H1 (cell line): ENCODE results near the gene RASGRF1. TPM values are rescaled to one million over a fixed set of nuclear protein-coding genes. Genes with fewer than 3 reads are reported as not detected.

ENCODE experiments used
- CTCF ChIA-PET: fragments of 300-600 bp; sonication (Branson Sonifier 250); formaldehyde crosslinking; loops from one replicate; lab custom pipeline; 2021; ENCODE audit not compliant: partially characterized antibody; lab: Charles Lee
- POLR2A ChIA-PET: fragments of 300-600 bp; sonication (Branson Sonifier 250); formaldehyde crosslinking; loops from one replicate; lab custom pipeline; 2021; ENCODE audit warnings: inconsistent platforms; ENCODE audit not compliant: partially characterized antibody; lab: Charles Lee
- DNase-seq, 2 experiments: peaks; one replicate each; pipeline versions ENCODE4 v3.0.0 to v3.0.0-alpha.2; 2010 to 2022; ENCODE audit warnings: low spot score in 2 of 2, low read depth in 1 of 2, mixed read lengths in 1 of 2
- FAIRE-seq: peaks from 2 replicates; lab custom pipeline; 2011; peaks lifted over from hg19 to GRCh38; lab: Jason Lieb, UNC
- H2AFZ ChIP-seq: 2 replicates; pipeline ENCODE4 v1.8.1; 2012; ENCODE audit warnings: low read length, inconsistent platforms
- H2AK5ac ChIP-seq: 2 replicates; pipeline ENCODE4 v1.6.1; 2013; ENCODE audit warnings: low read depth, low read length
- H2BK120ac ChIP-seq: replicated peaks from 2 replicates; pipeline ENCODE3; 2013; ENCODE audit warnings: low read depth, low read length, inconsistent platforms
- H2BK12ac ChIP-seq: 2 replicates; pipeline ENCODE4 v1.6.1; 2013; ENCODE audit warnings: low read depth, low read length
- H2BK15ac ChIP-seq: 2 replicates; pipeline ENCODE4 v1.6.1; 2013; ENCODE audit warnings: low read length
- H2BK20ac ChIP-seq: 2 replicates; pipeline ENCODE4 v1.6.1; 2013; ENCODE audit warnings: low read length
- H2BK5ac ChIP-seq: 2 replicates; pipeline ENCODE4 v1.6.1; 2013; ENCODE audit warnings: low read depth, low read length
- H3K14ac ChIP-seq: 2 replicates; pipeline ENCODE4 v1.6.1; 2013; ENCODE audit warnings: inconsistent platforms; ENCODE audit not compliant: insufficient read length
- H3K18ac ChIP-seq: 2 replicates; pipeline ENCODE4 v1.6.1; 2013; ENCODE audit warnings: low read length; ENCODE audit errors: extremely low read depth
- H3K23ac ChIP-seq: 2 replicates; pipeline ENCODE4 v1.6.1; 2013; ENCODE audit warnings: inconsistent platforms; ENCODE audit not compliant: insufficient read length
- H3K23me2 ChIP-seq: 2 replicates; pipeline ENCODE4 v1.6.1; 2013; ENCODE audit warnings: low read depth, low read length
- H3K27ac ChIP-seq: 2 replicates; pipeline ENCODE4 v1.6.1; 2011; ENCODE audit warnings: low read depth, low read length, inconsistent platforms
- H3K27me3 ChIP-seq, 4 experiments: replicated peaks in 1 of 4; 1 replicate in 1 of 4; 2 replicates in 3 of 4; pipeline versions ENCODE4 v1.6.1 to v1.8.1; 2011 to 2013; ENCODE audit warnings: low read length in 3 of 4, mild to moderate bottlenecking in 3 of 4, inconsistent platforms in 2 of 4, mixed read lengths in 2 of 4, moderate library complexity in 1 of 4; ENCODE audit not compliant: control insufficient read depth in 3 of 4, insufficient read depth in 3 of 4; ENCODE audit errors: extremely low read depth in 1 of 4
- H3K36me3 ChIP-seq, 4 experiments: 2 replicates each; pipeline versions ENCODE4 v1.6.1 to v1.8.1; 2011 to 2013; ENCODE audit warnings: mild to moderate bottlenecking in 4 of 4, low read length in 3 of 4, moderate library complexity in 2 of 4, control low read depth in 1 of 4, inconsistent platforms in 1 of 4; ENCODE audit not compliant: insufficient read depth in 4 of 4, control insufficient read depth in 2 of 4
- H3K4ac ChIP-seq: replicated peaks from 2 replicates; pipeline ENCODE3; 2013; ENCODE audit warnings: low read length, low read depth, mixed read lengths, inconsistent platforms; ENCODE audit not compliant: insufficient read length
- H3K4me1 ChIP-seq, 4 experiments: replicated peaks in 1 of 4; 1 replicate in 1 of 4; 2 replicates in 3 of 4; pipeline versions ENCODE4 v1.6.1 to v1.8.1; 2011 to 2013; ENCODE audit warnings: low read length in 3 of 4, inconsistent platforms in 2 of 4, mixed read lengths in 1 of 4; ENCODE audit not compliant: insufficient read depth in 4 of 4, control insufficient read depth in 3 of 4
- H3K4me2 ChIP-seq, 2 experiments: 2 replicates each; pipeline versions ENCODE4 v1.6.1 to v1.8.1; 2011 to 2013; ENCODE audit warnings: low read depth in 2 of 2, low read length in 2 of 2, control low read depth in 1 of 2, inconsistent platforms in 1 of 2, mild to moderate bottlenecking in 1 of 2; ENCODE audit not compliant: insufficient read depth in 1 of 2
- H3K4me3 ChIP-seq, 4 experiments: fragments of 200-600, 300-600 bp in 1 of 4; sonication (generic), shearing (Covaris generic), sonication (Bioruptor Twin) in 1 of 4; 2 replicates each; pipeline versions ENCODE4 v1.5.1 to v1.8.1; 2011 to 2016; ENCODE audit warnings: low read length in 4 of 4, low read depth in 3 of 4, control low read depth in 2 of 4, inconsistent platforms in 2 of 4, mild to moderate bottlenecking in 2 of 4, mixed read lengths in 1 of 4, moderate library complexity in 1 of 4; ENCODE audit not compliant: insufficient read depth in 2 of 4; ENCODE audit errors: extremely low read depth in 1 of 4
- H3K56ac ChIP-seq: replicated peaks from 2 replicates; pipeline ENCODE3; 2013; ENCODE audit warnings: low read depth, mild to moderate bottlenecking, mixed read lengths, low read length, inconsistent platforms; ENCODE audit not compliant: insufficient read length
- H3K79me1 ChIP-seq: 2 replicates; pipeline ENCODE4 v1.6.1; 2013; ENCODE audit warnings: low read depth, low read length, control low read depth
- H3K79me2 ChIP-seq, 2 experiments: 2 replicates each; pipeline versions ENCODE4 v1.6.1 to v1.8.1; 2012 to 2013; ENCODE audit warnings: low read length in 2 of 2, mild to moderate bottlenecking in 2 of 2, inconsistent platforms in 1 of 2; ENCODE audit not compliant: insufficient read depth in 2 of 2, control insufficient read depth in 1 of 2
- H3K9ac ChIP-seq, 4 experiments: replicated peaks in 1 of 4; 1 replicate in 1 of 4; 2 replicates in 3 of 4; pipeline versions ENCODE4 v1.6.1 to v1.8.1; 2011 to 2013; ENCODE audit warnings: low read depth in 3 of 4, low read length in 3 of 4, control low read depth in 2 of 4, mild to moderate bottlenecking in 2 of 4, moderate library complexity in 2 of 4, inconsistent platforms in 1 of 4; ENCODE audit errors: extremely low read depth in 1 of 4
- H3K9me3 ChIP-seq, 2 experiments: 2 replicates each; pipeline versions ENCODE4 v1.6.1 to v1.8.1; 2012 to 2013; ENCODE audit warnings: mild to moderate bottlenecking in 2 of 2, moderate library complexity in 2 of 2, control low read depth in 1 of 2, inconsistent platforms in 1 of 2, low read depth in 1 of 2, low read length in 1 of 2, mixed read lengths in 1 of 2; ENCODE audit not compliant: insufficient read depth in 2 of 2
- H4K20me1 ChIP-seq, 2 experiments: replicated peaks in 1 of 2; 2 replicates each; pipeline versions ENCODE3 to v1.8.1; 2011 to 2013; ENCODE audit warnings: inconsistent platforms in 2 of 2, low read length in 2 of 2, mild to moderate bottlenecking in 1 of 2; ENCODE audit not compliant: insufficient read depth in 2 of 2, control insufficient read depth in 1 of 2
- H4K5ac ChIP-seq: 2 replicates; pipeline ENCODE4 v1.6.1; 2013; ENCODE audit warnings: low read length, low read depth, mixed read lengths, inconsistent platforms; ENCODE audit not compliant: insufficient read length
- H4K8ac ChIP-seq: 2 replicates; pipeline ENCODE4 v1.8.0; 2013; ENCODE audit warnings: mild to moderate bottlenecking, moderate library complexity, low read length, inconsistent platforms; ENCODE audit not compliant: insufficient read depth; ENCODE audit errors: extremely low read depth
- H4K91ac ChIP-seq: replicated peaks from 2 replicates; pipeline ENCODE3; 2013; ENCODE audit warnings: low read length, mixed read lengths, inconsistent platforms; ENCODE audit not compliant: insufficient read length
- NRF1 ChIP-seq: IDR thresholded peaks from 2 replicates; pipeline ENCODE4 v1.6.1; 2011; ENCODE audit warnings: mild to moderate bottlenecking, low read depth, low read length, improper control_type of control experiment
- POLR2A ChIP-seq, 2 experiments: IDR thresholded peaks; 1 replicate in 1 of 2; 2 replicates in 1 of 2; pipeline ENCODE4 v1.6.1; 2011; ENCODE audit warnings: low read depth in 2 of 2, low read length in 2 of 2, mild to moderate bottlenecking in 2 of 2; ENCODE audit errors: control extremely low read depth in 1 of 2
- SIRT6 ChIP-seq: IDR thresholded peaks from one replicate; pipeline ENCODE4 v1.7.1; 2012; ENCODE audit warnings: low read length, inconsistent platforms
- WGBS, 2 experiments: shearing (Covaris generic) in 1 of 2; methylation state at CpG; one replicate each; pipeline versions ENCODE4 v1.1.6 to v1.1.7; 2013 to 2015; ENCODE audit warnings: low lambda C conversion rate in 2 of 2, mixed read lengths in 2 of 2, inconsistent platforms in 1 of 2, low coverage in 1 of 2, missing lambda C conversion rate in 1 of 2; ENCODE audit not compliant: insufficient replicate concordance in 2 of 2, insufficient coverage in 1 of 2, insufficient read length in 1 of 2; ENCODE audit errors: extremely low coverage in 1 of 2, missing lambda C conversion rate in 1 of 2; 5-methylcytosine and 5-hydroxymethylcytosine counted together
- polyA plus RNA-seq, 7 experiments: library from polyadenylated mRNA; depleted of rRNA in 3 of 7; stranded (reverse) in 5 of 7; unstranded in 2 of 7; fragments of >200 nt in 5 of 7; fragments of 200-250 nt in 2 of 7; gene quantifications; 1 replicate in 5 of 7; 2 replicates in 1 of 7; 4 replicates in 1 of 7; pipeline versions ENCODE4 v1.2.1 to v1.2.3, GENCODE V29; 2011 to 2013; ENCODE audit warnings: missing spikeins in 2 of 7, mixed read lengths in 2 of 7
- total RNA-seq: library from RNA; stranded (reverse); fragmentation: NEBNext Ultra II Directional; extraction: Animal tissue kit (Norgen Biotek cat#: 25700); gene quantifications from 2 replicates; pipeline ENCODE4 v1.2.1, GENCODE V29; 2021

RASGRF1 gene
- total and polyA plus RNA-seq, 2 of the 8 experiments (the other 6 are each of a cell fraction or from before 2014, with no cell fraction given): 0.42 to 0.67 TPM

DNA sequence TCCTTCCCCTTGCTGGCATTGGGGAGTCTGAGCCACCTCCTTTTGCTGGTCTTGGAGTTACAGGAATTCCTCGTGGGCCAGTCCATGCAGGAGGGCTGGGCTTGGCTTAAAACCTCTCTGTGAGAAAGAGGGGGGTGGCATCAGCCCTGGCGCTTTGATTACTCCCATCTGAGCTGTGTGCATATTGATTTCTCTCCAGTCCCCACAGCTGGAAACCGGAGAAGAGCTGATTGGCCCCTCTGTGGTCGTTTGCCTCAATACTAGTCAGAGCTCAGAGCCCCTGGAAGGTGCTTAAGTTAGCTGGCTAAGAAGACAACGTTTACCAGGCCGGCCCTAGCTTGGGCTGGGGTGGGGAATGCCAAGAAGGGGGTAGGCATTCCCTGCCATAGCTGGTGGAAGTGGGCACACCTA is 4.0 kb upstream of the RASGRF1 start:
- FAIRE-seq (no peak), DNase-seq (peak in 1 of 2 experiments; percentile 43)
- no peak overlapping the region for H2BK5ac ChIP-seq
- H4K91ac ChIP-seq: no peak overlapping the region
- H3K4me1 ChIP-seq: peaks cover 0 to 12% (median 7%) of the 10 kb centered on the region in 4 experiments; a peak in 6 of 7 replicates
- H2AK5ac ChIP-seq: no peak overlapping the region
- no peaks in the 10 kb centered on the region for H3K36me3 ChIP-seq
- peaks cover 3 to 9% of the 10 kb centered on the region in 2 experiments for H4K20me1 ChIP-seq
- no peak overlapping the region for H3K27ac ChIP-seq
- no peak for TF ChIP-seq SIRT6
- no peak for TF ChIP-seq POLR2A (IDR thresholded peaks at IDR 0.05; ENCODE audit: control extremely low read depth in 1 of 2, low read depth in 2 of 2, low read length in 2 of 2)
- no peak for TF ChIP-seq NRF1
- H4K8ac ChIP-seq: no peak overlapping the region
- H3K56ac ChIP-seq: no peak overlapping the region
- ChIA-PET CTCF (interaction anchor here (0.6 to 3.3 kb wide), 16 partner anchors 11 to 170 kb away, joined by 3 to 16 read pairs (median 4); no protein-coding TSS in a partner anchor), POLR2A (no interaction called here)
- no peak overlapping the region for H2BK15ac ChIP-seq
- peaks cover 27% of the 10 kb centered on the region for H3K23me2 ChIP-seq
- H2BK120ac ChIP-seq: no peak overlapping the region
- no peaks in the 10 kb centered on the region for H3K9me3 ChIP-seq
- H2AFZ ChIP-seq: no peak overlapping the region
- H2BK20ac ChIP-seq: no peak overlapping the region
- H3K23ac ChIP-seq: no peak overlapping the region
- H3K4me2 ChIP-seq: no peak overlapping the region
- no peak overlapping the region for H2BK12ac ChIP-seq
- no peaks in the 10 kb centered on the region for H3K79me1 ChIP-seq
- no peak overlapping the region for H3K4ac ChIP-seq
- H3K79me2 ChIP-seq: no peaks in the 10 kb centered on the region
- H3K14ac ChIP-seq: no peak overlapping the region
- no peak overlapping the region for H3K18ac ChIP-seq
- H3K27me3 ChIP-seq: peaks cover 31 to 51% (median 47%) of the 10 kb centered on the region in 4 experiments
- WGBS, 2 experiments: 45% methylated on average over 6 of the region's 6 CpGs; no CpG with 5 or more reads in 1 of the 2 experiments
- no peak overlapping the region for H4K5ac ChIP-seq
- no peak overlapping the region for H3K9ac ChIP-seq
- no peak overlapping the region for H3K4me3 ChIP-seq
